GM12878 (cell line): Measurements from ENCODE around the gene MFSD12. TPM values are rescaled to one million over a fixed set of nuclear protein-coding genes. Genes with fewer than 3 reads are reported as not detected.

Experiments used
- BCLAF1 ChIP-seq: fragments of 450-650 bp; IDR thresholded peaks from 2 replicates; pipeline ENCODE4 v1.6.1; 2017; ENCODE audit warnings: antibody characterized with exemption, mild to moderate bottlenecking, moderate library complexity
- BRCA1 ChIP-seq: IDR thresholded peaks from 2 replicates; pipeline ENCODE4 v1.6.1; 2011; ENCODE audit warnings: low read depth, low read length, improper control_type of control experiment
- CUX1 ChIP-seq: IDR thresholded peaks from 2 replicates; pipeline ENCODE4 v1.6.1; 2012; ENCODE audit warnings: improper control_type of control experiment, low read depth, low read length; ENCODE audit not compliant: insufficient replicate concordance
- ESRRA ChIP-seq: IDR thresholded peaks from 2 replicates; pipeline ENCODE4 v1.6.1; 2012; ENCODE audit warnings: mild to moderate bottlenecking, low read length, improper control_type of control experiment
- IKZF1 ChIP-seq: fragments of 450-650 bp; conservative IDR thresholded peaks from 2 replicates; pipeline ENCODE4 v1.6.1; 2017; ENCODE audit warnings: antibody characterized with exemption, mild to moderate bottlenecking
- JUNB ChIP-seq: IDR thresholded peaks from 2 replicates; pipeline ENCODE4 v1.6.1; 2016; ENCODE audit warnings: antibody characterized with exemption, mild to moderate bottlenecking
- JUND ChIP-seq: IDR thresholded peaks from 2 replicates; pipeline ENCODE4 v1.6.1; 2012; ENCODE audit warnings: low read depth, mild to moderate bottlenecking, low read length, improper control_type of control experiment, moderate library complexity
- POLR2A ChIP-seq: IDR thresholded peaks from 2 replicates; pipeline ENCODE4 v1.6.1; 2011; ENCODE audit warnings: low read depth, mild to moderate bottlenecking, low read length
- POLR2AphosphoS2 ChIP-seq: IDR thresholded peaks from 2 replicates; pipeline ENCODE4 v1.6.1; 2011; ENCODE audit warnings: low read depth, mild to moderate bottlenecking, low read length, improper control_type of control experiment, moderate library complexity
- POLR2AphosphoS5 ChIP-seq: IDR thresholded peaks from 2 replicates; pipeline ENCODE4 v1.6.1; 2011; ENCODE audit warnings: mild to moderate bottlenecking, low read length, inconsistent platforms
- RBBP5 ChIP-seq: fragments of 200-600 bp; sonication (generic); conservative IDR thresholded peaks from 2 replicates; pipeline ENCODE4 v1.6.1; 2016
- REST ChIP-seq: IDR thresholded peaks from 2 replicates; pipeline ENCODE4 v1.6.1; 2012; ENCODE audit warnings: mild to moderate bottlenecking, low read depth, low read length
- USF2 ChIP-seq: IDR thresholded peaks from 2 replicates; pipeline ENCODE4 v1.6.1; 2011; ENCODE audit warnings: low read depth, low read length, improper control_type of control experiment, borderline replicate concordance
- ZBED1 ChIP-seq: IDR thresholded peaks from 2 replicates; pipeline ENCODE4 v1.6.1; 2016; ENCODE audit warnings: borderline replicate concordance
- ZNF24 ChIP-seq: fragments of 450-650 bp; IDR thresholded peaks from 2 replicates; pipeline ENCODE4 v1.6.1; 2017; ENCODE audit warnings: antibody characterized with exemption, mild to moderate bottlenecking
- ZZZ3 ChIP-seq: IDR thresholded peaks from 2 replicates; pipeline ENCODE4 v1.6.1; 2011; ENCODE audit warnings: low read depth; ENCODE audit not compliant: control insufficient read depth, insufficient read length
- polyA plus RNA-seq, 11 experiments: library from polyadenylated mRNA; depleted of rRNA in 4 of 11; unstranded in 6 of 11; stranded (reverse) in 5 of 11; fragments of >200 nt; fragmentation: Nextera tagmentation in 4 of 11; fragmentation: Illumina TruSeq in 1 of 11; extraction: Ambion mirVana in 4 of 11; extraction: Trizol in 1 of 11; gene quantifications; 1 replicate in 1 of 11; 2 replicates in 10 of 11; pipeline versions ENCODE4 v1.2.1 to v1.2.3, GENCODE V29; 2011 to 2016; ENCODE audit warnings: inconsistent platforms in 2 of 11, missing spikeins in 2 of 11, low read depth in 1 of 11
- total RNA-seq, 4 experiments: library from RNA; depleted of rRNA in 3 of 4; stranded (reverse); fragments of >200 nt in 3 of 4; fragmentation: Illumina TruSeq in 1 of 4; extraction: Trizol in 1 of 4; gene quantifications; 2 replicates each; pipeline versions ENCODE4 v1.2.1 to v1.2.3, GENCODE V29; 2013 to 2021

Gene MFSD12
- total and polyA plus RNA-seq, 10 of the 15 experiments (the other 5 are each of a cell fraction or from before 2014, with no cell fraction given): 0.58 to 65.9 (median 16.8) TPM

- TF ChIP-seq BCLAF1 (no peak), IKZF1 (no peak), JUNB (no peak), POLR2A (peak; percentile 61), ZZZ3 (no peak), REST (no peak), POLR2AphosphoS2 (peak; percentile 62; the same call in 1 of the 2 replicates), ZBED1 (no peak), JUND (no peak), ZNF24 (no peak), ESRRA (no peak), BRCA1 (no peak), CUX1 (no peak), USF2 (no peak), RBBP5 (no peak), POLR2AphosphoS5 (0 out of 2 replicates have a peak, but pooled peaks have one; percentile 33)
Observed at GRCh38 chr19:3537438-3538240, 19.7 kb downstream of the MFSD12 start (continued).
